Gastrocnemius medialis (tissue), 4 donors: ENCODE measurements around the gene CD48.

ENCODE experiments used
- CTCF ChIP-seq, 5 experiments: fragments of 450-650 bp in 3 of 5; fragments of 200-600 bp in 2 of 5; sonication (generic) in 2 of 5; IDR thresholded peaks in 4 of 5; conservative IDR thresholded peaks in 1 of 5; 1 replicate in 4 of 5; 2 replicates in 1 of 5; pipeline ENCODE4 v1.5.1; 2016 to 2019; ENCODE audit warnings: antibody characterized with exemption in 5 of 5, mild to moderate bottlenecking in 3 of 5, moderate library complexity in 3 of 5
- POLR2A ChIP-seq, 2 donors: fragments of 450-650 bp; IDR thresholded peaks; one replicate each; pipeline ENCODE4 v1.6.1; 2017; ENCODE audit warnings: antibody characterized with exemption in 2 of 2, mild to moderate bottlenecking in 2 of 2, moderate library complexity in 2 of 2

GRCh38 chr1:160682983-160683865, 28.4 kb downstream of the CD48 start:
- no peak for TF ChIP-seq CTCF (IDR thresholded peaks at IDR 0.05 in 4 of 5, conservative IDR thresholded peaks at IDR 0.05 in 1 of 5)
- no peak for TF ChIP-seq POLR2A (IDR thresholded peaks at IDR 0.05)
